ENCODE data around the gene NECAB2.

Gene NECAB2

DNA sequence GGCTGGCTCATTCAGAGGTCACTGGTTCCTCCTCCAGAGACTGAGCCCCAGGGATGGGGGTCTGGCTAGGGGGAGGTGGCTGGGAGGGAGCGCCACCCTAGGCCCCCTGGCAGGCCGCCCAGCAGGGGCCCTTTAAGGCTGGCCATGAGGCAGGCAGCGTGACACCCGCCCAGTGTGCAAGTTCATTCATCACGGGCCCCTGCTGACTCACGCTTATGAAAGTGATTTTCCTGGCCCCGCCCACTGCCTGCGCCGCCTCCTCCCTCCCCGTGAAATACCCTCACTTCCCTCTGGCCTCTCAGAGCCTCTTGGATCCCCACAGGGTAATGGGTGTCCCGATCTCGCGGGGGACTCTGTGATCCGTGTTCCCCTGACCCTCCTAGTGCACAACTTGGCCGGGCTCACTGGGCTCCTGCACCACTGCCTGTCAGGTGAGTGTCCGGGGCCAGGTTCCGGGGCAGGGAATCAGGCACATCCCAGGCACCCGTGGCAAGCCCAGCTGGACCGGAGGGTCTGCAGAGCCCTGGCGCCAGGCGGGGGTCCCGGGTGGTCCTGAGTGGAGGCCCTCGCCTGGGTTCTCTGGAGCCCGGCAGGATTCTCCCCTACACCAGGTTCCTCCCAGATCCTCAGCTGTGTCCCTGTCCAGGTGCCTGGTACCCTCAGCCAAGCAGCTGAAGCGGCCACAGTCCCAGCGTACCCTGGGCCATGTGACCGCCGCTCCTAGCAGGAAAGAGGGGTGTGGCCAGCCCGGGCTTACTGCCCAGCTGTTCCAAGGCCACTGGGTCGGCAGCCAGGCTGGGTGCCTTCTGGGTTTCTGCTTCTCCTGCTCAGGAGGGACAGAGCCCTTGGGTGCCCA, 14.9 kb upstream of the NECAB2 start, which contains the start of gene OSGIN1:
TSS of gene OSGIN1 (plus strand) at position 301 of the 856 bp plus-strand sequence. CDS start 4,432 bp downstream, outside the sequence.
- peak; percentile 55 for DNase-seq (ENCODE audit: low read depth)

DNA sequence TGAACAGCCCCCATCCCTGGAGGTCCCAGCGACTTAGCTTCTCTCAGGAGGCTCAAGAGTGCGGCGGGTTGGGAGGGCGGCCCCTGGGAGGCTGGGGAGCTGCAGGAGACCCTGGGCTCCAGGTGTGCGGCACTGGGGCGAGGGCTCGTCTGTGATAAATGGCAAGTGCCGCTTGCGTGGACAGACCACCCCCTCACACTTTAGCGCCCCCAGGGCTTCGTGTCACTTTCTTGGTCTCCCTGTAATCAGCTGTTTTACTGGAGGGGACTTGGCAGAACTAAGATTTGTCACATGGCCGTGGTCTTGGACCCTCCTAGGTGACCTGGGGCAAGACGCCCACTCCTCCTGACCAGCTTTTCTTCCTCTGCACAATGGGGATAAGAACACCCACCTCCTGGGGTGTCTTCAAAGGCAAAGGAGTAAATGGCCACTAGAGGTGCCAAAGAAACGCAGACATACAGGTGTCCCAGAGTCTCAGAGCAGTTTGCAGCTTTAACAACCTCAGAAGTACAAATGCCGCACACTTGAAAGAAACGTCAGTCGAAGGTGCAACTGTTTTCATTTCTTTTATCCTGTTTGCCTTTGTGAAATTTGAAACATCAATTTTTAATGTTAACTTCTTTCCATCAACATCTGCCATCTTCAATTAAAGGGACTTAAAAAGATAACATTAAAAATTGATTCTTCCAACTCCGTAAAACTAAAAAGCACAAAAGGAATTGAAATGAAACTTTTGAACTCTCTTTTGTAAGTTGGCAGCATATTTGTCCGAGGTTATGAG, 14.1 kb upstream of the NECAB2 start:
- no peak for DNase-seq (ENCODE audit: low read depth)

DNA sequence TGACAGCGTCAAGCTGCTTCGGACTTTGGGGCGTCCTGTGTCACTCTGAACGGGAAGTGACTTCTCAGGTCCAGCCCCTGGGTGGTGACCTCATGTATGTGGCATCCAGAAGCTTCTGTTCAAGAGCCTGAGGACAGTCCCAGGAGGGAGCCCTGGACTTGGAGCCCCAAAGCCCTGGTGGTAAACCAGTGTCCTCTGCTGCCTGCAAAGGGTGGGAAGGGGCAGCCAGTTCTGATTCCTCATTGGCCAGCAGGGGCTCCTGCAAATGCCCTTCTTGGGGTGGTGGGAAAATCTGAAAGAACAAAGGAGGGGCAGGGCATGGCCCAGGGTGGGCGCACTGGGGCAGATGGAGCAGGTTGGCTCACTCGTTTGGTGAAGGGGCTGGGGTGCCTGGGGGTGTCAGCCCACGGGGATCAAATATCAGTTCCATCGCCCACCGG, 13.4 kb upstream of the NECAB2 start:
- DNase-seq (ENCODE audit: low read depth): no peak

DNA sequence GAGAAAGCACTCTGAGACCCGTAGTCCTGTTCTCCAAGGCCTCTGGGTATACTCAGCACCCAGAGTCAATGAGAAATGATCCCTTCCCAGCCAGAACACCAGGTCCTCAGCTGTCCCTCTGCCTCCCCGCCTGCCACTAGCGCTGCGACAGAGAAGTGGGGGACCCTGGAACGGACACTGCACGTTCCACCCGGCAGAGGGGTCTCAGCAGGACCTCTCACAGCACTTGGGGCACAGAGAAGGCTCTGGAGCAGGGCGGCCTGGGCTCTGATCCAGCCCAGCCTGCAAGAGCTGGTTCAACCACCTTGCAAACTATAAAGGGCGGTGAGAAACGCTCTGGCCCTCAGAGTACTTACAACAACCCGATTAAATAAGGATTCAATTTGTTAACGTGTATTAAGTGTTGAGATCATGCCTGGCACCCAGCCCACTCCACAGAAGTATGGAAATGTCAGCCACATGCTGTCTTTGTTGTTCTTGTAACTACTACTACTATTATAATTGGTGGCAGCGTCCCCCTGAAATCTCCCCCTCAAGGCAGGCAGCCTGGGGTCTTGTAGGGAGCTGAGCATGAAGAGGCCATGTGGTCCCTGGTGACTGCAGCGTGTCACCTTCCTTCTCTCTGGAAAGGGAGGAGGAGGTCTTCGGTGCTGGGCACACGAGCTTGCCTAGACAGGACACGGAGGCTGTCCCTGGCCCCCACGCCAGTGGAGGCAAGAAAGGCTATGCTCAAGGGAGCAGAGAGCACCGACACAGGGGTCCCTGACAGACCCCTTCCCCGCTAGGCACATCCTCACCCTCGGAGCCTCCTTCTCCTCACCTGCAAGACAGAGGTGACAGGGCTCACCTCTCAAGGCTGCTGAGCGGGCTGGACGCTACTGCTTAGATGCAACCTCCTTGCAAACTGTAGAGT, 12.6 kb upstream of the NECAB2 start:
- DNase-seq (ENCODE audit: low read depth): no peak

DNA sequence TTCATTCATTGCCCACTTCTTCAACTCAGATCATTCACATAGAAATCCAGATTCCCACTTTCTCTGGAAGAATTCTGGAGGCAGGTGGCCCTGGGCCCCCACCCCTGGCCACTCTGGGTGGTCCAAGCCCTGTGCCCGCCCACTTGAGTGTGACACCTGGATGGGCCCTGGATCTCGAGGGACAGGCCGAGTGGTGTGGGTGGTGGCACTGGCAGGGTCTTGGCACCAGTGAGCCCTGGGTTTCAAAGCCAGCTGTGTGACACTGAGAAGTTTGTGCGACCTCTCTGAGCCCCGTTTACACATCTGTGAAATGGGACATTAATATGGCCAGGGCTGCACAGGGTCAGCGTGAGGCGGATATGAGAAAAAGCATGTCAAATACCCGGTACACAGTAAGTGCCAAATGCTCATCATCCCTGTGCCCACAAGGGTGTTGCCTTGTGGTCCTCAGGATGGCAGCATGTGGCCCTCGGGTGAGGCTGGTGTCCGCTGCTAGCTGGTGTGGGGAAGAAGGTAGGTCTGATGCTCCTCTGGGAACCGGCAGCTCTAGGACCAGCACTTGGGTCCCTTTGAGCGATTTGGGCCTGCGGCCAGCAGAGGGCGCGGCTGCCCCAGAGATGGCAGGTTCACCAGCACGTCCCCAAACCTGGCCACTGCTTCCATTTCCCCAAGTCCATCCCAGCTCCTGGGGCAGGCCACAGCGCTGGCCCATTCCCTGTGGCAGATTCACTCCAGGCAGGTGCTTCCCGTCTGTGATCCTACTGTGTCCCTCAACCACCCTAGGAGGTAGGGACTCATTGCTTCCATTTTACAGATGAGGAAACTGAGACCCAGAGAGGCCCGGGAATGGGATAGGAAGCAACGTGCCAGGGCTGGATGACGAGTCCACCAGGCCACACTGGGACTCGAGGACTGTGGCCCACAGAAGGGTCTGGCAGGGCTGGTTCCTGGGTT, 11.4 kb upstream of the NECAB2 start:
- DNase-seq (ENCODE audit: low read depth): peak; percentile 64

DNA sequence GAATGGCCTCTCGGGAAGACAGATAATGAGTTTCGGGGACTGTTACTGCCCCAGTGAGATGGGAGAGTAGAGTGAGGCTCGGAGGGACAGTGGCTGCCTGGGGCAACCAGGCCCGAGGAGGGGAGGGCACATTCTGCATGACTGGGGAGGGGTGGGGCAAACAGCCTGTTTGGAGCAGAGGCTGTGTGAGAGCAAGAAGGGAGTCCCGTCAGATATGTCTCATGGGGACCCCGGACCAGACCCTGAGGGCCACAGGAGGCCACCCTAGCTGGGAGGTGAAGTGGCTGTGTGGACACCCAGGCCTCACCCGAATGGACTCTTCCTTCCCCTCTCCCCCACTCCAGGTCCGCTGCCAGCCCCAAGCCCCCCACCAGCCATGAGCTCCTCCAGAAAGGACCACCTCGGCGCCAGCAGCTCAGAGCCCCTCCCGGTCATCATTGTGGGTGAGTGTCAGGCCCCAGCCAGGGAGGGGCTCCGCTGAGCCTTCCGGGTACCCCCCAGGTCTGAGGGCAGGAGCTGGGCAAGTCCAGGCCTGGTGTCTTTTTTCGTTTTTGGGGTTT, 10.7 kb upstream of the NECAB2 start:
- no peak for DNase-seq (ENCODE audit: low read depth)

DNA sequence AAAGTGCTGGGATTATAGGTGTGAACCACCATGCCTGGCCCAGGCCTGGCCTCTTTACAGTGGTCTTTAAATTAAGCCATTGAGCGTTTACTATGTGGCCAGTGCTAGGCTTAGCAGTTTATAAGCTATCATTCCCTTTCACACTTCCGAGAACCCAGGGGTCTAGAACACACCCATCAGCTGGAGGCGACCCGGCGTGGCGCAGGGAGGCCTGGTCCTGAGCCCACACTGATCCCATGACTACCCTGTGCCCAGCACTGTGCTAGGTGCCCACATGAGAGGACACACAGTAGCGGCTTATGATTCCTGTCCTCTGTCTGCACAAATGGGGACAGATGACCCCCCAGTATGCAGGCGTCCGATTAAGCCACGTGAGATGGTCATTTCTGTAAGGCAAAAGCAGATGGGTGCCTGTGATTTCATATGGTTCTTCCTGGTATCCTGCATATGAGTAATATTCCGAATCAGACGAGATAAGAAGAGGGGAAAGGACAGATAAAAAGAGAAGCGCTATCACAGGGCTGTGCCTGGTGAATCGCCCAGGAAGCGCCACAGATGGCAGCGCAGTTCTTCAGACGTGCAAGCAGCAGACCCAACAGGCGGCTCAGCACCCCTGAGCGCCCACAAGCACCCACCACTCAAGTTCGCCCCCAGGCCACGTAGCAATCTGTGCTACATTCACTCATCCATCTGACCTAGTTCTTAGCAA, 9.8 kb upstream of the NECAB2 start:
- DNase-seq (ENCODE audit: low read depth): no peak

DNA sequence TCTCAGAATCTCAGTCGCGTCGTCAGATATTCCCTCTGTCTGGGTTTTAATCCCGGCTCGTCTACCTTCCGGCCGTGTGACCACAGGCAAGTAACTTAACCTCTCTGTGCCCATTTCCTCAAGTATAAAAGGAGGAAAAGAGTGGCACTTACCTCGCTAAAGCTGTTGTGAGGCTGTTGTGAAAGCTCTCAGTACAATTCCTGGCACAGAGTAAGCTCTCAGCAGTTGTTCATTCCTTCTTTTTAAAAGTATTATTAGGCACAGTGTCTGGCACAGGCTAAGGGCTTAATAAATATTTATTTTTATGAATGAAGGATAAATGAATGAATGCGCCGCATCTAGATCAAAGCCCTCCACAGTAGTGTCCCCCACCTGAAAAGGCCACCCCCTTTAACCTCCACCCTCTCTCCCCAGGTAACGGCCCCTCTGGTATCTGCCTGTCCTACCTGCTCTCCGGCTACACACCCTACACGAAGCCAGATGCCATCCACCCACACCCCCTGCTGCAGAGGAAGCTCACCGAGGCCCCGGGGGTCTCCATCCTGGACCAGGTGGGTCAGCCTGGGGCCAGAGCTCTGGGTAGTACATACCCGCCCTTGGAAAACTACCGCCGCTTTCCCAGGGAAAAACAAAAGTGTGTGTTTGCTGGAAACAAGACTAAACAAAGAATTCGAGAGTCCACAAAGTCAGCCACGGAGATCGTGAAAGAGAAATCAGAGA, 9.0 kb upstream of the NECAB2 start:
- no peak for DNase-seq (ENCODE audit: low read depth)

DNA sequence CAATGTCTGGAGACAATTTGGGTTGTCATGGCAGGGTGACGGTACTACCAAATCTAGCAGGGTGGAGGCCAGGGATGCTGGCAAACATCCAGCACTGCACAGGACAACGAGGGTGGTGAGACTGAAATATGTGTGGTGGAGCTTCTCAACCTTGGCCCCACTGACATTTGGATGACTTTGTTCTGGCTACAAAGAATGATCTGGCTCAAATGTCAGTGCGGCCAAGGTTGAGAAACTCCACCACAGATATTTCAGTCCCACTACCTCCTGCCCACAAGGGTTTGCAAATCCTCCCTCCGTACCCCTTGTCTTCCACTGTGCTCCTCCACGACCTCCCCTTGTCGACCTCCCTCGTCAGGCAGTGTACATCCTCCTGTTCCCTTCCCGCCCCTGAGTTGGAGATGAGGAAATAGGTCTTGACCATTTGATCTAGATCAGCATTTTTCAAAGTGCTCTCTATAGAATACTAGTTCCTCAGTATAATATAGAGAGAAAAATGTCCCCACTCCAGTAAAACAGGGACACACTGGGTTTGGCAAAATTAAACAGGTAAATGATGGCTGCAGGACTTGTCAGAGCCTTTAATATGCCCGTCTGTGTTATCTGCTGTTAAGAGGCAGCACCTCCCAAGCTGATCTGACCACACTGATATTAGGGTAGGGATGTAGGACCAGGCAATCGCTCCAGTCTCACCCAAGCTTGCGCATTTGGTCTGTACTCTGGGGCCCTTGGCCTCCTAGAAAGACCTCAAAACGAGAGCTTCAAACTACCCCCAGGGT, 8.2 kb upstream of the NECAB2 start:
- no peak for DNase-seq (ENCODE audit: low read depth)

DNA sequence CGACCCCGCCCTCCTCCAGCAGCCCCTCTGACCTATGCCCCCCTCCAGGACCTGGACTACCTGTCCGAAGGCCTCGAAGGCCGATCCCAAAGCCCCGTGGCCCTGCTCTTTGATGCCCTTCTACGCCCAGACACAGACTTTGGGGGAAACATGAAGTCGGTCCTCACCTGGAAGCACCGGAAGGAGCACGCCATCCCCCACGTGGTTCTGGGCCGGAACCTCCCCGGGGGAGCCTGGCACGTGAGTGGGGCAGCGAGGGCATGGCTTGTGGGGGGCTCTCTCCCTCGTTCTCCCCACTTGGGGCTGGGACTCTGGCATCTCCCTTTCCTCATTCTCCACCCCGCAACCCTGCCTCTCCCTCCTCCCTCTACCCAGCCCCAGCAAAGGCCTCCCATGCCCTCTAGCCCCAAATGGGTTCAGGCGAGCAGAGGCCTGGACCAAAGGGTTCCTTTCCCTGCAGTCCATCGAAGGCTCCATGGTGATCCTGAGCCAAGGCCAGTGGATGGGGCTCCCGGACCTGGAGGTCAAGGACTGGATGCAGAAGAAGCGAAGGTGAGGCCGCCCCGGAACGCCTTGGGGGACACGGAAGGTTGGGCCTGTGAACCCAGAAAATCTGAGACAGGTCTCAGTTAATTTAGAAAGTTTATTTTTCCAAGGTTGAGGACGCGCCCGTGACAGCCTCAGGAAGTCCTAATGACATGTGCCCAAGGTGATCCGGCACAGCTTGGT, 7.4 kb upstream of the NECAB2 start:
- no peak for DNase-seq (ENCODE audit: low read depth)

DNA sequence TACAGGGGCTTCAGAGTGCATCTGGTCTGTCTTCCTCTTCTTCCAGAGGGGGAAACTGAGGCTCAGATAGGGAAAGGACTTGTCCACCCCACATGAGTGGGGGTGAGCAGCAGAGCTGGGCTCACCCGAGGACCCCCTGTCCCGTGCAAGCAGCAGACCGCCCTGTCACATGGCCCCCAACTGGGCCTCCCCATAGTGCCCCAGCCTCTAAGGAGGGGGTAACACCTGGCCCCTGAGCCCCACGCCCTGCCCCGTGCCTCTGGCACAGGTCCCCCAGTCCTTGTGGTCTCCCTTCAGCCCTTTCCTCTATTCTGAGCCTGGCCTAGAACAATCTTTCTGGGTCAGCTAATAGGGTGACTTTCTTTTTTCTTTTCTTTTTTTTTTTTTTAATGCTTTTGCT, 6.5 kb upstream of the NECAB2 start:
- no peak for DNase-seq (ENCODE audit: low read depth)

DNA sequence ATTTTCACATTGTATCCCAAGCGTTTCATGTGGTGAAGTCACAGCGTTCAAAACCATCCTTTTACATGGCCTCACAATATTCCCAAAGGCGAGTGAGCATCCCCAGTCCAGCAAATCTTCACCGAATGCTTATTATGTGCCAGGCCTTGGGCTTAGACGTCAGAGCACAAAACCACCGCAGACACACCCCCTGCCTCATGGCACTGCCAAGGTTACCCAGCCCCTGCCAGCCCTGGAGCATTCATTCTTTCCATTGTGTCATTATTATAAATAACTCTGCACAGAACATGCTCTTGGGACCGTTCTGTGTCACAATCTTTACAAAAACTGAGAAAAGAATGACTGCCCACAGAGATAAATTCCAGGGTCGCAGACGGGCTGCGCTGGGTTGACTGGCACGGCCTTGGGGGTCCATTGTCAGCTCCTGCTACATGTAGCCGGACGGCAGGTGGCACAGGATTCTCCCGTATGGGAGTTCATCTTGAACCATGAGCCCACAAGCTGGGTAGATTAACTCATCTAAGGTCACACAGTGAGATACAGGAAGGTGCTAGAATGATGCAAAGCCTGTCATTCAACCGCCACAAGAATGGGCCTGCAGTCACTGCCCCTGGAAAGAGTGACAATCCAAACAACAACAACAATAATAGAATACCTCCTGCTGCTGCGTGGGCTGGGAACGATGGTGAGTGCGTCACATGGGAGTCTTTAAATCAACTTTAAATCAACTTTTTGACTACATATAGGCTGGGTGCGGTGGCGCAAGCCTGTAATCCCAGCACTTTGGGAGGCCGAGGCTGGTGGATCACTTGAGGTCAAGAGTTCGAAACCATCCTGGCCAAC, 4.5 kb upstream of the NECAB2 start:
- no peak for DNase-seq (ENCODE audit: low read depth)

DNA sequence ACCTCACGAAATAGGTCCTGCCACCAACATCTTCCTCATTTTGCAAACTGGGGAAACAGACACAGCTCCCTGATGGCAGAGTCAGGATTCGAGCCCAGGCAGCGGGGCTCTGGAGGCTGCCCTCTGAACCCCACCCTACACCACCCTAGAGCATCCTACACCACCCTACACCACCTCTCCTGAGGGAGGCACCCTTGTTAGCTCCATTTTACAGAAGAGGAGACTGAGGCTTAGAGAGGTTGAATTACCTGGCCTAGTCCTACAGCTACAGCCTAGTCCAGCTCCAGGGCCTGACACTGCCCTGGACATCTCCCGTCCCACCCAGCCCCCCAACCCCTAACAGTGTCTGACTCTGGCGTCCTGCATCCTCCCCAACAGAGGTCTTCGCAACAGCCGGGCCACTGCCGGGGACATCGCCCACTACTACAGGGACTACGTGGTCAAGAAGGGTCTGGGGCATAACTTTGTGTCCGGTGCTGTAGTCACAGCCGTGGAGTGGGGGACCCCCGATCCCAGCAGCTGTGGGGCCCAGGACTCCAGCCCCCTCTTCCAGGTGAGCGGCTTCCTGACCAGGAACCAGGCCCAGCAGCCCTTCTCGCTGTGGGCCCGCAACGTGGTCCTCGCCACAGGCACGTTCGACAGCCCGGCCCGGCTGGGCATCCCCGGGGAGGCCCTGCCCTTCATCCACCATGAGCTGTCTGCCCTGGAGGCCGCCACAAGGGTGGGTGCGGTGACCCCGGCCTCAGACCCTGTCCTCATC, 3.2 kb upstream of the NECAB2 start:
- DNase-seq (ENCODE audit: low read depth): no peak

DNA sequence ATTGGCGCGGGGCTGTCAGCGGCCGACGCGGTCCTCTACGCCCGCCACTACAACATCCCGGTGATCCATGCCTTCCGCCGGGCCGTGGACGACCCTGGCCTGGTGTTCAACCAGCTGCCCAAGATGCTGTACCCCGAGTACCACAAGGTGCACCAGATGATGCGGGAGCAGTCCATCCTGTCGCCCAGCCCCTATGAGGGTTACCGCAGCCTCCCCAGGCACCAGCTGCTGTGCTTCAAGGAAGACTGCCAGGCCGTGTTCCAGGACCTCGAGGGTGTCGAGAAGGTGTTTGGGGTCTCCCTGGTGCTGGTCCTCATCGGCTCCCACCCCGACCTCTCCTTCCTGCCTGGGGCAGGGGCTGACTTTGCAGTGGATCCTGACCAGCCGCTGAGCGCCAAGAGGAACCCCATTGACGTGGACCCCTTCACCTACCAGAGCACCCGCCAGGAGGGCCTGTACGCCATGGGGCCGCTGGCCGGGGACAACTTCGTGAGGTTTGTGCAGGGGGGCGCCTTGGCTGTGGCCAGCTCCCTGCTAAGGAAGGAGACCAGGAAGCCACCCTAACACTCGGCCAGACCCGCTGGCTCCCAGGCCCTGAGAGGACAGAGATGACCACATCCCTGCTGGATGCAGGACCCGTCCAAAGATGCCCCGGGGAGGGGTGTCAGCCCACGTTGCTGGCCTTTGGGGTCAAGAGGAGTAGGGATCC, 2.4 kb upstream of the NECAB2 start:
- no peak for DNase-seq (ENCODE audit: low read depth)

DNA sequence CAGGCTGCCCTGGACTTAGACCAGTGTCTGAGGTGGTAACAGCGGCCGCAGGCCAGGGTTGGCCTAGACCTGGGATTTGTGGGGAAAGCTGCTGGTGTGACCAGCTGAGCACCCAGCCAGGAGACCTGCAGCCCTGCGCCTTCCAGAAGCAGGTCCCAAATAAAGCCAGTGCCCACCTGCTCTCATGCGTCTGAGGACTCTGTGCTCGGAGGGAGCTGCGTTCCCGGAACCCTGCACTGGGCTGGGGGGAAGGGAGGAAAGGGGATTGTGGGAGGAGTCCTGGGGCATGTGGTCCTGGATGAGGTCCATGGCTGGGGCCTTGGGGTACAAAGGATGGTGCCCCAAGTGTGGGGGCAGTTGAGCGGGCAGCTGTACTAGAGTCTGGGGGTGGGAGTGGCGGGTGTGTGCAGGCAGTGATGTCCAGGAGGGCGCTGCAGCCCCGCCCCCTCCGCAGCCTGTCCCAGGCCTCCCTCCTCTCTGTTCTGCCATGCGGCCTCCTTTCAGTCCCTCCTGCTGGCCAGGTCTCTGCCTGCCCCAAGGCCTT, 1.8 kb upstream of the NECAB2 start:
- no peak for DNase-seq (ENCODE audit: low read depth)

All from stimulated activated CD8-positive, alpha-beta memory T cell treated with anti-CD3 and anti-CD28 coated beads, Interleukin-15, amount 100 ng/mL, for 24 hours (primary cell).